ENCODE results near the gene PSAP. TPM values are rescaled to one million over a fixed set of nuclear protein-coding genes. Genes with fewer than 3 reads are reported as not detected.

Gene PSAP
- total RNA-seq, 1 donor from 2014 or later, result 676 TPM

- Mint-ChIP-seq H3K4me3 (ENCODE audit: unreplicated experiment) (no peak overlapping the region), H3K27me3 (ENCODE audit: unreplicated experiment) (peaks cover 8% of the 10 kb centered on the region), H3K27ac (ENCODE audit: unreplicated experiment) (no peak overlapping the region), H3K36me3 (ENCODE audit: low read depth, unreplicated experiment) (peaks cover 30% of the 10 kb centered on the region), H3K9me3 (ENCODE audit: unreplicated experiment) (no peaks in the 10 kb centered on the region), H3K4me1 (ENCODE audit: unreplicated experiment) (no peaks in the 10 kb centered on the region)
- no peak for TF ChIP-seq CTCF (IDR thresholded peaks at IDR 0.05; ENCODE audit: unreplicated experiment)
- no peak for DNase-seq (ENCODE audit: low spot score)
Observed at GRCh38 chr10:71812913-71813590, 38.0 kb downstream of the PSAP start.

GRCh38 chr10:71812016-71812912 lies 38.8 kb downstream of the PSAP start:
- Mint-ChIP-seq H3K9me3 (ENCODE audit: unreplicated experiment) (no peaks in the 10 kb centered on the region), H3K27me3 (ENCODE audit: unreplicated experiment) (peaks cover 9% of the 10 kb centered on the region), H3K36me3 (ENCODE audit: low read depth, unreplicated experiment) (peaks cover 24% of the 10 kb centered on the region), H3K4me3 (ENCODE audit: unreplicated experiment) (no peak overlapping the region), H3K4me1 (ENCODE audit: unreplicated experiment) (no peaks in the 10 kb centered on the region), H3K27ac (ENCODE audit: unreplicated experiment) (no peak overlapping the region)
- DNase-seq (ENCODE audit: low spot score), result peak; percentile 90
- peak; percentile 82 for TF ChIP-seq CTCF (IDR thresholded peaks at IDR 0.05; ENCODE audit: unreplicated experiment)

- TF ChIP-seq CTCF (IDR thresholded peaks at IDR 0.05; ENCODE audit: unreplicated experiment), result no peak
- Mint-ChIP-seq H3K36me3 (ENCODE audit: low read depth, unreplicated experiment) (peaks cover 15% of the 10 kb centered on the region), H3K27ac (ENCODE audit: unreplicated experiment) (no peak overlapping the region), H3K4me1 (ENCODE audit: unreplicated experiment) (no peaks in the 10 kb centered on the region), H3K4me3 (ENCODE audit: unreplicated experiment) (no peak overlapping the region), H3K9me3 (ENCODE audit: unreplicated experiment) (no peaks in the 10 kb centered on the region), H3K27me3 (ENCODE audit: unreplicated experiment) (peaks cover 9% of the 10 kb centered on the region)
- DNase-seq (ENCODE audit: low spot score), result no peak
Observed at GRCh38 chr10:71811351-71811750, 39.7 kb downstream of the PSAP start.

GRCh38 chr10:71810048-71810750 lies 40.9 kb downstream of the PSAP start:
- DNase-seq (ENCODE audit: low spot score), result no peak
- no peak for TF ChIP-seq CTCF (IDR thresholded peaks at IDR 0.05; ENCODE audit: unreplicated experiment)
- Mint-ChIP-seq H3K27ac (ENCODE audit: unreplicated experiment) (no peak overlapping the region), H3K9me3 (ENCODE audit: unreplicated experiment) (no peaks in the 10 kb centered on the region), H3K36me3 (ENCODE audit: low read depth, unreplicated experiment) (peaks cover 6% of the 10 kb centered on the region), H3K27me3 (ENCODE audit: unreplicated experiment) (peaks cover 12% of the 10 kb centered on the region), H3K4me3 (ENCODE audit: unreplicated experiment) (no peak overlapping the region), H3K4me1 (ENCODE audit: unreplicated experiment) (no peaks in the 10 kb centered on the region)

Data from endothelial cell (in vitro differentiated cells).